ENCODE results near the gene CCDC177. TPM values are rescaled to one million over a fixed set of nuclear protein-coding genes. Genes with fewer than 3 reads are reported as not detected.

Gene CCDC177
- total and polyA plus RNA-seq, 2 of the 8 experiments (the other 6 are each of a cell fraction or from before 2014, with no cell fraction given), result 0.62 to 2.8 TPM

DNA sequence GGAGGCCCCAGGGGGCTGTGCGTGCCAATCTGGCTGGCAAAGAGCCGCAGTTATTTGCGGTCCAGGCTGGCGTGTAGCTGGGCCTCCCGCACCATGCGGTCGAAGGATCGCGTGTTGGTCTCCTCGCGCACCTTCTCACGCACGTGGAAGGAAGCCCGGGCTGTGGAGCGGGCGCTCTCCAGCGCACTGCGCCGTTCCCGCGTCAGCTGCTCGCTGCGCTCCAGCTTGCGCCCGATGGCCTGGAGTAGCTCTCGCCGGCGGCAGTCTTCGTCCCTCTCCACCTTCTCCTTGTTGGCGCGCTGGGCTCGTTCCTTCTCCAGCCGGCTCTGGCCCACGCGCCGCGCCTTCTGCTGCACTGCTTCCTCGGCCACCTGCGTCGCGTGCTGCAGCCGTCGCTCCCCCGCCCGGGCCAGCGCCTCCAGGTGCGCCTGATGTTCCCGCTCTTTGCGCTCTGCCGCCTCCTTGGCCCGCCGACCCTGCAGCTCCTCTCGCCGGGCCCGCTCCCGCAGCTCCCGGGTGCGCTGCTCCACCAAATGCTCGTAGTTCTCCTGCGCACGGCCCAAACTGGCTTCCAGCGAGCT is 3.1 kb downstream of the CCDC177 start:
- CTCF ChIA-PET (ENCODE audit: partially characterized antibody), result interaction anchor here (0.9 to 6.5 kb wide), 14 partner anchors 8 to 106 kb away, joined by 3 to 96 read pairs (median 4); no protein-coding TSS in a partner anchor
- no peak for TF ChIP-seq HDAC6 (IDR thresholded peaks at IDR 0.05; ENCODE audit: low read depth, low read length)
- no peak for TF ChIP-seq CHD1 (IDR thresholded peaks at IDR 0.05; ENCODE audit: low read depth, low read length)
- TF ChIP-seq SUZ12 (IDR thresholded peaks at IDR 0.05; ENCODE audit: low read length), result peak; percentile 47; the same call in 1 of the 2 replicates
- no peak for TF ChIP-seq EP300 (IDR thresholded peaks at IDR 0.05; ENCODE audit: borderline replicate concordance in 1 of 2, low read depth in 2 of 2, low read length in 2 of 2)
- no peak for TF ChIP-seq SIN3A (conservative IDR thresholded peaks at IDR 0.05 in 1 of 2, IDR thresholded peaks at IDR 0.05 in 1 of 2; ENCODE audit: low read depth in 1 of 2, low read length in 2 of 2)
- TF ChIP-seq HDAC2 (IDR thresholded peaks at IDR 0.05; ENCODE audit: borderline replicate concordance in 1 of 2, low read depth in 2 of 2, low read length in 2 of 2), result no peak; a peak in 1 of 4 replicates
- TF ChIP-seq RNF2 (IDR thresholded peaks at IDR 0.05; ENCODE audit: borderline replicate concordance, low read depth, low read length, missing control alignments, poor library complexity, severe bottlenecking), result no peak
- peak; percentile 69 for TF ChIP-seq EZH2 (IDR thresholded peaks at IDR 0.05; ENCODE audit: low read depth, low read length, severe bottlenecking)
- no peak for TF ChIP-seq CBX5 (IDR thresholded peaks at IDR 0.05; ENCODE audit: low read depth, low read length)

More for the DNA sequence above, 3.1 kb downstream of the CCDC177 start:
- Histone ChIP-seq H3K18ac (ENCODE audit: extremely low read depth, low read length) (no peak overlapping the region; the same call in 1 of the 2 replicates), H2BK12ac (ENCODE audit: low read depth, low read length) (peak overlapping the region; percentile 78; the same call in 1 of the 2 replicates), H2BK120ac (replicated peaks; ENCODE audit: low read depth, low read length) (no peak overlapping the region), H3K27me3 (replicated peaks in 1 of 4; ENCODE audit: control insufficient read depth in 3 of 4, extremely low read depth in 1 of 4, insufficient read depth in 3 of 4, low read length in 3 of 4) (peaks cover 24 to 48% (median 40%) of the 10 kb centered on the region in 4 experiments), H3K36me3 (ENCODE audit: control insufficient read depth in 2 of 4, insufficient read depth in 4 of 4, low read length in 3 of 4) (peaks cover 0 to 26% (median 4%) of the 10 kb centered on the region in 4 experiments; a peak in 3 of 8 replicates), H3K56ac (replicated peaks; ENCODE audit: insufficient read length, low read depth, low read length) (no peak overlapping the region), H4K91ac (replicated peaks; ENCODE audit: insufficient read length, low read length) (no peak overlapping the region), H4K8ac (ENCODE audit: extremely low read depth, insufficient read depth, low read length) (no peak overlapping the region), H3K79me1 (ENCODE audit: low read depth, low read length) (no peaks in the 10 kb centered on the region), H3K9me3 (ENCODE audit: insufficient read depth in 2 of 2, low read depth in 1 of 2, low read length in 1 of 2) (peaks cover 0 to 23% of the 10 kb centered on the region in 2 experiments; a peak in 2 of 4 replicates), H2BK20ac (ENCODE audit: low read length) (no peak overlapping the region), H3K27ac (ENCODE audit: low read depth, low read length) (no peak overlapping the region), H3K4me1 (replicated peaks in 1 of 4; ENCODE audit: control insufficient read depth in 3 of 4, insufficient read depth in 4 of 4, low read length in 3 of 4) (peaks cover 0 to 9% (median 7%) of the 10 kb centered on the region in 4 experiments; a peak in 4 of 7 replicates), H4K5ac (ENCODE audit: insufficient read length, low read depth, low read length) (no peak overlapping the region), H3K23ac (ENCODE audit: insufficient read length) (no peak overlapping the region), H2BK5ac (ENCODE audit: low read depth, low read length) (no peak overlapping the region), H2AK5ac (ENCODE audit: low read depth, low read length) (no peak overlapping the region), H2AFZ (ENCODE audit: low read length) (no peak overlapping the region), H3K9ac (replicated peaks in 1 of 4; ENCODE audit: extremely low read depth in 1 of 4, low read depth in 3 of 4, low read length in 3 of 4) (no peak overlapping the region), H3K4ac (replicated peaks; ENCODE audit: insufficient read length, low read depth, low read length) (no peak overlapping the region), H3K23me2 (ENCODE audit: low read depth, low read length) (peaks cover 10% of the 10 kb centered on the region; the same call in 1 of the 2 replicates), H3K4me3 (ENCODE audit: extremely low read depth in 1 of 4, insufficient read depth in 2 of 4, low read depth in 3 of 4, low read length in 4 of 4) (peak overlapping the region in 2 of 4 experiments; percentile 4 to 44; a peak in 3 of 8 replicates), H3K79me2 (ENCODE audit: control insufficient read depth in 1 of 2, insufficient read depth in 2 of 2, low read length in 2 of 2) (no peaks in the 10 kb centered on the region), H2BK15ac (ENCODE audit: low read length) (peak overlapping the region; percentile 72; the same call in 1 of the 2 replicates), H4K20me1 (replicated peaks in 1 of 2; ENCODE audit: control insufficient read depth in 1 of 2, insufficient read depth in 2 of 2, low read length in 2 of 2) (no peaks in the 10 kb centered on the region), H3K14ac (ENCODE audit: insufficient read length) (no peak overlapping the region), H3K4me2 (ENCODE audit: insufficient read depth in 1 of 2, low read depth in 2 of 2, low read length in 2 of 2) (peak overlapping the region; percentile 35 to 58)
- 59% methylated on average over 60 of the region's 62 CpGs; no CpG with 5 or more reads in 1 of the 2 experiments for WGBS, 2 experiments (ENCODE audit: extremely low coverage in 1 of 2, insufficient coverage in 1 of 2, insufficient read length in 1 of 2, insufficient replicate concordance in 2 of 2, low coverage in 1 of 2, low lambda C conversion rate in 2 of 2, missing lambda C conversion rate in 1 of 2)
- POLR2A ChIA-PET (ENCODE audit: partially characterized antibody), result interaction anchor here (1.0 to 2.3 kb wide), 10 partner anchors 11 to 196 kb away, joined by 3 to 14 read pairs (median 3); partner anchors contain the start of genes PLEKHD1 and SUSD6
- no peak for DNase-seq (ENCODE audit: low read depth in 1 of 2, low spot score in 2 of 2)
- FAIRE-seq, result no peak
